GM18867 (cell line): ENCODE results near the gene PSENEN.
A peak's percentile ranks its signal among the peaks of the same experiment; 100 is the strongest.

Source experiments
- ATAC-seq: cut with Tn5 transposase; IDR thresholded peaks from one replicate; pipeline ENCODE4 v1.9.1; 2021; ENCODE audit warnings: mild to moderate bottlenecking, moderate library complexity; ENCODE audit not compliant: unreplicated experiment

PSENEN gene

DNA sequence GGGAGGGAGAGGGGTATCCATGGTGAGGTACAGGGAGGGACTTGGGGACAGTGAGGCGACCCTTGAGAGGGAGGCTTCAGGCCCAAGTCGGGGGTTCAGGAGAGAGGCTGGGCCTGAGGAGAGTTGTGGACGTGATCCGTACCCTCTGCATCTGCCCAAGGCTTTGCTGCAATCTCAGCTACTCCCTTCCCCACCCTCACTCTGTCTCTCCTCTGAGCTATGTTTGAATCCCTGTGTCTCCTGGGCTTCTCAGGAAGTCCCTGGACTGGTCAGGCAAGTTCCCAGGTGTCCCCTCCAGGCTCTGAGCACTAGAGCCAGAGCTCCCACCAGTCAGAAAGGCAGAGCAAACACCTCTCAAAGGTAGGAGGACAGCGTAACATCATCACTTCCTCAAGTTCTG lies 4.7 kb downstream of the PSENEN start:
- no peak for ATAC-seq

- ATAC-seq, result no peak
Measured at GRCh38 chr19:35751839-35752745, 6.6 kb downstream of the PSENEN start.

DNA sequence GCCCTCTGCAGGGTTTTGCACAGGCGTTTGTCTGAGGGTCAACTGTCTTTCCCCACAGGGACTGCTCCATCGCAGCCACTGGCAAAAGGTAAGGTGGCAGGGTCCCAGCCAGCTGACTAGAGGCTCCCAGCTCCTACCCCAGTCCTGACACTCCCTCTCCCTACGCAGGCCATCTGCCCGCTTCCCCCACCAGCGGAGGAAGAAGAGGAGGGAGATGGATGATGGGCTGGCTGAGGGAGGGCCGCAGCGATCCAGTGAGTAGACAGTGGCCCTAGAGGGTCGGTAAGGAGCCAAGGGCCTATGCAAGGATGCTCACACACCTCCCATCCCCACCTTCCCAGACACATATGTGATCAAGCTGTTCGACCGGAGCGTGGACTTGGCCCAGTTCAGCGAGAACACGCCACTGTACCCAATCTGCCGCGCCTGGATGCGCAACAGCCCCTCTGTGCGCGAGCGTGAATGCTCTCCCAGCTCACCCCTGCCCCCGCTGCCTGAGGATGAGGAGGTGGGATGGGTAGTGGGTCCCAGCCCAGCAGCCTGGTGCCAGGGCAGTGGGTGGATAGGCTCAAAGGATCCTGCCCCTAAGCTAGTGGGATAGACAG lies 7.4 kb downstream of the PSENEN start:
- no peak for ATAC-seq

GRCh38 chr19:35753634-35754369 lies 8.4 kb downstream of the PSENEN start:
- no peak for ATAC-seq

DNA sequence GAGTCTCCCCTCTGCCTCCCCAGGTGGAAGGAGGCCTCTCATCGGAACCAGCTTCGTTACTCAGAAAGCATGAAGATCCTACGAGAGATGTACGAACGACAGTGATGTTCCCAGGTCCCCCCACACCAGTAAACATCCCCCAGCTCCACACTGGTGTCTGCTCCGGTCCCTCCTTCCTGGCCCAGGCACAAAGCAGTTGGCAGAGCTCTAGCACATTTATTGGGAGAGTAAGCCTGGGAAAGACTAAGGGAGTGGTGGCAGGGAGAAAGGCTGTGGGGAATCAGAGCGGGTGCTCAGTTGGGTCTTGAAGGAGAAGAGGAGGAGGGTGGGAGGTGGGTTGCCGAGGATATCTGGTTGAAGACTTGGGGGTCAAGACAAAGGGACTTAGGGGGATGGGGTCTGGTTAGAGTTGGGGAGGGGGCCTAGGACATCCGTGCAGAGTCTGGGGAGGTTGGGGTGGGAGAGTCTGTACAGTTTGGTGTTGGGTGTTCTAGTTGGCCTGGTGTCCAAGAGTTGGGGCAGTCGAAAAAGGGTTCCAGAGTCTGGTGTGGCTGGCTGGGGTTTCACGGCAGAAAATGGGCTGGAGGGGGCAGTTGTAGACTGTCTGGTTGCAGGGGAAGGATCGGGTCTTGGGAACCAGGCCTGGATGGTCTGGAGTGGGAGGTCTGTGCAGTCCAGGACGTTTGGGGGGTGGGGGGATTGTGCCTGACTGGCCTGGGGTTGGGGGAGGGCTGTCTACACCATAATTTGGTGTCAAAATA lies 9.1 kb downstream of the PSENEN start:
- ATAC-seq, result no peak

- no peak for ATAC-seq
Measured at GRCh38 chr19:35755131-35755549, 9.7 kb downstream of the PSENEN start.

GRCh38 chr19:35755550-35756376 lies 10.3 kb downstream of the PSENEN start:
- ATAC-seq, result no peak

GRCh38 chr19:35756377-35757230 lies 11.2 kb downstream of the PSENEN start, which contains the start of gene HSPB6:
Gene HSPB6 (minus strand): TSS chr19:35757029. CDS start chr19:35757008, 21 bp downstream.
- ATAC-seq, result no peak

- ATAC-seq, result no peak
Measured at GRCh38 chr19:35757231-35757748, 11.8 kb downstream of the PSENEN start.

GRCh38 chr19:35757749-35758608 lies 12.5 kb downstream of the PSENEN start, which contains the start of gene PROSER3:
Gene PROSER3 (plus strand): TSS chr19:35758176. CDS start chr19:35758216, 40 bp downstream.
- ATAC-seq, result peak; percentile 93

DNA sequence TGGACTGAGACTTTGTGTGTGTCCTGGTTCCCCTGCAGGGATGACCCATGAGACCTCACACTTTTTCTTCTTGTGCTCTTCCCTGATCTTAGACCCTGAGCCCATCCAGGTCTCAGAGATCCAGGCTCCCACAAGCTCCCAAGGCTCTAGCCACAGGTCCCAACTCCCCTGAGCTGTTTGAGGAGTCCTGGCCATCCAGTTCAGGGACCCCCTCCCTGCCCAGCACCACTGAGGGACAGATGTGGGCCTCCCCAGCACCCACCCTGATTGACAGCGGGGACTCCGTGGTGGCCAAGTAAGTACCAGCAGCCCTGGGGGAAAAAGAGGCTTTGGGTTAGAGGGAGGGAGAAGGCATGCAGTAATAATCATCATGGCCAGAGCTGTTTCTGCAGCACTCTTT lies 14.2 kb downstream of the PSENEN start:
- no peak for ATAC-seq

DNA sequence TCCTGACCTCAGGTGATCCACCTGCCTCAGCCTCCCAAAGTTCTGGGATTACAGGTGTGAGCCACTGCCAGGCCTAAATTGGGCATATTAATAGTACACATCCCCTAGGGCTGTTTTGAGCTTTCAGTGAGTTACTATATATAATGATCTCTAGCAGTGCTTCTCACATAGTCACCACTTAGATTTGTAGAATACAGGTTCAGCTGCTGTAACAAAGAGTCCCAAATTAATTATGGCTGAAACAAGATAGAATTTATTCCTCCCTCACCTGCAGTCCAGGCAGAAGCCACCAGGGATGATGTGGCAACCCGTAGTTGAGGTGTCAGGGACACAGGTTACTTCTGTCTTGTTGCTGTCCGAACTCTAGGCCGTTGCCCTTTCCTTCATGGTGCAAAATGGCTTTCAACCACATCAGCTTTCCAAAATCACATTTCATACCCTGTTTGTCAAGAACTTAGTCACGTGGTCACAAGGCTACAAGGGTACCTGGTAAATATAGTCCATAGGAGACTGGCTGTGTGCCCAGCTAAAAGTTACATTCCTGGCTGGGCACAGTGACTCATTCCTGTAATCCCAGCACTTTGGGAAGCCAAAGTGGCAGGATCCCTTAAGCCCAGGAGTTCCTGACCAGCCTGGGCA lies 15.4 kb downstream of the PSENEN start:
- ATAC-seq, result no peak

DNA sequence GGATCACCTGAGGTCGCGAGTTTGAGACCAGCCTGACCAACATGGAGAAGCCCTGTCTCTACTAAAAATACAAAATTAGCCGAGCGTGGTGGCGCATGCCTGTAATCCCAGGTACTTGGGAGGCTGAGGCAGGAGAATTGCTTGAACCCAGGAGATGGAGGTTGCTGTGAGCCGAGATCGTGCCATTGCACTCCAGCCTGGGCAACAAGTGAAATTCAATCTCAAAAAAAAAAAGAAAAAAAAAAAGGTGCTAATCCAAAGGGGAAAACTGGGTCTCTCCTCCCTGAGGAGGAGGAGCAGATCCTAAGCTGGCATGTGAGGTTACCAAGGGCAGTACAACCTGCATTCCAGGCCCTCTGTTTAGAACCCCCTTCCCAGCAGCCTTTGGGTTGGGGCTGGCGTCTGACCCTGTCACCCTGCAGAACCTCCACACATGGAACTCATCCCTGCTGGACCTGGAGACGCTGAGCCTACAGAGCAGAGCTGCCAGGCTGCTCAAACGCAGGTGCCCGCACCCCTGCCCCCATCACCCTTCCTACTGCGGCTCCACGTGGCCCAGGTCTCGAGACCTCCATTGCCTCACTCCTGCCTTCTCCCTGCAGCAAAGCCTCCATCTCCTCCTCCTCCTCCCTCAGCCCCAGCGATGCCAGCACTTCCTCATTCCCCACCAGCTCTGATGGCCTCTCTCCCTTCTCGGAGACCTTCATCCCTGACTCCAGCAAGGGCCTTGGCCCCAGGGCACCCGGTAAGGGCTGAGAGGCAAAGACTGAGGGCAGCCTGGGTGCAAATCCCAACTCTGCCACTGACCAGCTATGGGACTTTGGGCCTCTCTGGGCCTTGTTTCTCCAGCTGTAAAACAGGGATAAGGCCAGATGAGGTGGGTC lies 19.2 kb downstream of the PSENEN start:
- no peak for ATAC-seq

GRCh38 chr19:35766571-35767104 lies 21.2 kb downstream of the PSENEN start:
- ATAC-seq, result no peak

GRCh38 chr19:35767288-35768081 lies 22.0 kb downstream of the PSENEN start:
- ATAC-seq, result no peak
